GM19372 (cell line): Measurements from ENCODE around the gene LIMA1.
"Not testable (repeated sequence)": the region's sequence is repeated elsewhere in the genome, so short reads cannot be mapped to it uniquely, and the experiment has no call there.

Experiments used
- ATAC-seq: cut with Tn5 transposase; IDR thresholded peaks from one replicate; pipeline ENCODE4 v1.9.1; 2021; ENCODE audit warnings: mild to moderate bottlenecking, low read depth, moderate library complexity; ENCODE audit not compliant: unreplicated experiment

The LIMA1 gene

GRCh38 chr12:50154947-50155346, 128.4 kb downstream of the LIMA1 start:
- ATAC-seq = not testable (repeated sequence)

- no peak for ATAC-seq
Observed at GRCh38 chr12:50151047-50151687, 132.2 kb downstream of the LIMA1 start.

GRCh38 chr12:50149311-50149710, 134.0 kb downstream of the LIMA1 start:
- ATAC-seq = no peak

GRCh38 chr12:50148011-50148410, 135.3 kb downstream of the LIMA1 start:
- ATAC-seq = not testable (repeated sequence)

GRCh38 chr12:50147281-50147680, 136.0 kb downstream of the LIMA1 start:
- ATAC-seq = no peak

GRCh38 chr12:50145439-50145838, 137.9 kb downstream of the LIMA1 start:
- ATAC-seq = no peak

GRCh38 chr12:50142993-50143392, 140.3 kb downstream of the LIMA1 start:
- no peak for ATAC-seq

GRCh38 chr12:50132505-50133135, 150.7 kb downstream of the LIMA1 start:
- ATAC-seq = no peak

- no peak for ATAC-seq
Observed at GRCh38 chr12:50129290-50129689, 154.0 kb downstream of the LIMA1 start.

GRCh38 chr12:50127546-50127945, 155.8 kb downstream of the LIMA1 start:
- ATAC-seq = no peak
